ENCODE results near the gene ZXDA.
A peak's percentile ranks its signal among the peaks of the same experiment; 100 is the strongest.
"Not testable (repeated sequence)": the region's sequence is repeated elsewhere in the genome, so short reads cannot be mapped to it uniquely, and the experiment has no call there.

The ZXDA gene

DNA sequence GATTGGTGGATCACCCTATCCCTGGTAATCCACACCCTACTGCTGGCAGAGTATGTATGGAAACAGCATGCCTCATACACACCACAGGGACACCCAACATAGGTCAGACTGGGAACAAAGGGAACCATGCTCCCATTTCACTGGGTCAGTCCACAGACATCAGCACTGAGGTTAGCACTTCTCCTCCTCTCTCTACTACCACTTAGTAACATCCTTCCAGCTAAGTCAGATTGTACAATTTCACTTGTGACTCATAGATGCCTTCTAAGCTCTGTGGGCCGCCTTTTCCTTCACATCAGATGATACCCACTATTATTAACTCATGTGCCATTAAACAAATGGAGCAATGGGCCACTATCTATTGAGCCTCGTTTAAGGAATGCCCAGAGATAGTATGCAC is 15.5 kb upstream of the ZXDA start:
- no peak for DNase-seq (ENCODE audit: low read depth)
- H3K4me3 ChIP-seq (ENCODE audit: control insufficient read depth, low read depth, low read length) = no peak overlapping the region
- TF ChIP-seq, protein P1, sequence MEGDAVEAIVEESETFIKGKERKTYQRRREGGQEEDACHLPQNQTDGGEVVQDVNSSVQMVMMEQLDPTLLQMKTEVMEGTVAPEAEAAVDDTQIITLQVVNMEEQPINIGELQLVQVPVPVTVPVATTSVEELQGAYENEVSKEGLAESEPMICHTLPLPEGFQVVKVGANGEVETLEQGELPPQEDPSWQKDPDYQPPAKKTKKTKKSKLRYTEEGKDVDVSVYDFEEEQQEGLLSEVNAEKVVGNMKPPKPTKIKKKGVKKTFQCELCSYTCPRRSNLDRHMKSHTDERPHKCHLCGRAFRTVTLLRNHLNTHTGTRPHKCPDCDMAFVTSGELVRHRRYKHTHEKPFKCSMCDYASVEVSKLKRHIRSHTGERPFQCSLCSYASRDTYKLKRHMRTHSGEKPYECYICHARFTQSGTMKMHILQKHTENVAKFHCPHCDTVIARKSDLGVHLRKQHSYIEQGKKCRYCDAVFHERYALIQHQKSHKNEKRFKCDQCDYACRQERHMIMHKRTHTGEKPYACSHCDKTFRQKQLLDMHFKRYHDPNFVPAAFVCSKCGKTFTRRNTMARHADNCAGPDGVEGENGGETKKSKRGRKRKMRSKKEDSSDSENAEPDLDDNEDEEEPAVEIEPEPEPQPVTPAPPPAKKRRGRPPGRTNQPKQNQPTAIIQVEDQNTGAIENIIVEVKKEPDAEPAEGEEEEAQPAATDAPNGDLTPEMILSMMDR (conservative IDR thresholded peaks at IDR 0.05; ENCODE audit: control insufficient read depth, insufficient read depth, low read depth, low read length) = no peak

DNA sequence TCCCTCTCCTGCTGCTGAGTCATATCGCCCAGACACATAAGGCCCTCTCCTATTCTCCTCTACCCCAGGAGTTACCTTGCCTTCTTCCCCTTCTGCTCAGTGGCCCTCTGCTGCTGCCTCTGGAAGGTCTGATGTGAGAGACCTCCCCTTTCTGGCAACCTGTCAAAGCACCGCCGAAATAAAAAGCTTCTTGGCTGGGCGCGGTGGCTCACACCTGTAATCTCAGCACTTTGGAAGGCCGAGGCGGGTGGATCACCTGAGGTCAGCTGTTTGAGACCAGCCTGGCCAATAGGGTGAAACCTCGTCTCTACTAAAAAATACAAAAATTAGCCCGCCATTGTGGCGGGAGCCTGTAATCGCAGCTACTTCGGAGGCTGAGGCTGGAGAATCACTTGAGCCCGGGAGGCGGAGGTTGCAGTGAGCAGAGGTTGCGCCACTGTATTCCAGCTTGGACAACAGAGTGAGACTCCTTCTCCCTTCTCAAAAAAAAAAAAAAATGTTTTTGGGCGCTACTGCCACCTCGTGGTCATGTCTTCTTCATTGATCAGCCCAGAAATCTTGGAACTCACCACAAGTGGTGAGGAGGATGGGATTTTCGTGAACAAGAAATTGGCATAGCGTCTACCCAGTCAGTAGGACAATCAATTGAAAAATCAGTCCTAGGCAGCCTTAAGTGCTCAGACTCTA is 8.6 kb upstream of the ZXDA start:
- TF ChIP-seq, protein P1 (conservative IDR thresholded peaks at IDR 0.05; ENCODE audit: control insufficient read depth, insufficient read depth, low read depth, low read length) = peak; percentile 47
- DNase-seq (ENCODE audit: low read depth) = peak; percentile 51
- H3K4me3 ChIP-seq (ENCODE audit: control insufficient read depth, low read depth, low read length) = no peak overlapping the region

DNA sequence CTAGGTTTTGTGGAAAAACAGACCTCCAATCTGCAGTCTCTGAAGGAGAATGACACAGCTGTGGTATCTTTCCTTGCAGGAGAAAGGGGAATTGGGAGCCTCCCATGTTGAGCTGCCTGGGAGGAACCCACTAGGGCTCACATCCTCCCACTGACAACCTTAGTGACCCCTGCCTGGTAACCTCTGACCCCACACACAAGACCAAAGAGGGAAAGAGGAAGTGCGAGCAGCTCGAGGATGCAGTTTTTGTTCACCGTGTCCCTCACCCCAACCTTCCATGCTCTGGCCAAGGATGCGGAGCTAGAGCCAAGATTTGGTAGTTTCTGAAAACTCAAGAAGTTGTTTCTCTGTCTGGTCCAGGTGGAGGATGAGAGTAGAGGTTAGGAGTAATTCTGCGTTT is 5.4 kb upstream of the ZXDA start:
- no peak for DNase-seq (ENCODE audit: low read depth)
- TF ChIP-seq, protein P1 (conservative IDR thresholded peaks at IDR 0.05; ENCODE audit: control insufficient read depth, insufficient read depth, low read depth, low read length) = no peak

DNA sequence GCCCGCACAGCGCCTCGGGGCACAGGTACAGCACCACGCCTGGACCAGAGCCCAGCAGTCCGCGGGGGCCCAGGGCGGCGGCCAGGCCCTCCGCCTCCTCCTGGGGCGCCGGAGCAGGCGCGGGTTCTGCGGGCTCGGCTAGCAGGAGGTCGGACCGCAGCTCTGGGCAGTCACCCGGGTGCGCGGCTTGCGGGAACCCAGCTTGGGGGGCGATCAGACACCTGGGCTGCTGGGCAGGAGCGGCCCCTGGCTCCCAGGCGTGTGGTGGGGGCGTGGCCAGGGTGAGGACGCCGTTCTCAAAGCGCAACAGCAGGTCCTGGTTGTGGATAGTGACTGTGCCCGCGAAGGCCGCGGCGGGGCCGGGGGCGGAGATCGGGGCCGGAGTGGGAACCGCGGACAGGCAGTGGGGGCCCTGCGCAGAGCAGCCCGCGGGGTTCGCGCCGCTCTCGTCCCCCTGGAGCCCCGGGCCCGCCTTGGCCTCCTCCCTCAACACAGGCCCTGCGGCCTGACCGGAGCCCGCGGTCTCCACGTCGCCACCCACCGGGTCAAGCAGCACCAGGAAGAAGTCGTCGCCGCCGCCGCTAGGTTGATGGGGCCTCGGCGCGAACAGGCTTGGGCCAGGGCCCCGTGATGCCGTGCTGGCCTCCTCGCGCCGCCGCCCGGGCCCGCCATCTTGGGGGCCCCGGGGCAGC is 517 bp downstream of the ZXDA start:
- DNase-seq (ENCODE audit: low read depth) = not testable (repeated sequence)
- H3K4me3 ChIP-seq (ENCODE audit: control insufficient read depth, low read depth, low read length) = peak overlapping the region; percentile 29

More for the DNA sequence above, 5.4 kb upstream of the ZXDA start:
- H3K4me3 ChIP-seq (ENCODE audit: control insufficient read depth, low read depth, low read length) = no peak overlapping the region

DNA sequence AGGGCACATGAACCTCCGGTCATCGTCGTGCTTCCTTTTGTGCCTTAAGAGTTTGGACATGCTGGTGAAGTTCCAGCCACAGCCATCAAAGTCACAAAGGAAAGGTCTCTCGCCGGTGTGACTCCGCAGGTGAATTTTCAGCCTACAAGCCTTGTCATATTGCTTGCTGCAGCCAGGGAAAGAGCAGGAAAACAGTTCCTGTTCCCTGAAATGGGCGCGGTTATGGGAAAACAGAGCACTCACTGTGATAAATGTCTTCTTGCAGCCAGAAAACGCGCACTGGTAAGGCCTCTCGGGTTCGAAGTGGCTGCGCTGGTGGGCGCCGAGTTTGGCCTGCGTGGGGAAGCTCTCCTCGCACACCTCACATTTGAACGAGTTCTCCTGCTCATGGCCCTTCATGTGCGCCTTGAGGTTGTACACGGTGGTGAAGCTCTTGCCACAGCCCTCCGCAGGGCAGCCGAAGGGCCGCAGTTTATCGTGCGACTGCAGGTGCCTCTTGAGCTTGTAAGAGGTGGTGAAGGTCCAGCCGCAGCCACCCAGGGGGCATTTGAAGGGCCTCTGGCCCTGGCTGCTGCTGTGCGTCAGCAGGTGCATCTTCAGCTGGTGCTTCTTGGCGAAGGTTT is 1.2 kb downstream of the ZXDA start:
- DNase-seq (ENCODE audit: low read depth) = not testable (repeated sequence)
- H3K4me3 ChIP-seq (ENCODE audit: control insufficient read depth, low read depth, low read length) = peak overlapping the region; percentile 9

DNA sequence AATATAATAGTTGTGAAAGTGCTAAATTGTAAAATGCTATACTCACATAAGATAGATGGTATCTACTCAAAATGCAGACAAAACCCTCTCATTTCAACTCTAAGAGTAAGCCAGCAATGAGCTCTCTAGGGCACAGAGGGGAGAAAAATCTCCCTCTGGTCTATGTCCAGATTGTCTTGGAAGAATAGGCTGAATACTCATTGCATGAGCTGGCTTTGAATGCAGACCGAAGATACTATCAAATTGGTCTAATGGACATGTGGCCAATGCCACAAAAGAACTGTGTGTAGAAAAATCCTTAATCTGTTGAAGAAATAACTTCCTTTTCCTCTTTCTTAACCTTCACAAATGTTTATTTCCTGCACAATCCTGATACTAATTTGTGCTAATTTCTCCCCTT is 3.5 kb downstream of the ZXDA start:
- TF ChIP-seq, protein P1 (conservative IDR thresholded peaks at IDR 0.05; ENCODE audit: control insufficient read depth, insufficient read depth, low read depth, low read length) = no peak
- DNase-seq (ENCODE audit: low read depth) = peak; percentile 62

DNA sequence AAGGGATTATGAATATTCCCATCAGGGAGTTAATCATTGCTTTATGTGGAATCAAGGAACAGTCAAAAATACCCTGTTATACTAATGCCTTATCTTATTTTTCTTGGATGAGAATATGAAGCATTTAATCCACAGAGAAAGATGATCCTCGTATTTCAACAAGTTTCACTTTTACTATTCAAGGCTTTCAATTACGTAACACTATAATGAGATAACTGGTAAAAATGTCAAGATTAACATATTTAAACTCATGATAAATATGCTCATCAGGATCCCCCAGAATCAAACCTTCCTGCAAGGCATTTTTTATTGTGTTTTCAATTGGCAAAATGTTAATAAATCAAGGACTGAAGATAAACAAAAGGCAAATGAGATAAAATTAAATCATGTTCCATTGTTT is 5.1 kb downstream of the ZXDA start:
- TF ChIP-seq, protein P1 (conservative IDR thresholded peaks at IDR 0.05; ENCODE audit: control insufficient read depth, insufficient read depth, low read depth, low read length) = no peak
- H3K4me3 ChIP-seq (ENCODE audit: control insufficient read depth, low read depth, low read length) = no peak overlapping the region
- DNase-seq (ENCODE audit: low read depth) = no peak

More for the DNA sequence above, 3.5 kb downstream of the ZXDA start:
- no peak overlapping the region for H3K4me3 ChIP-seq (ENCODE audit: control insufficient read depth, low read depth, low read length)
